ENCODE measurements around the gene TMEM52B. TPM values are rescaled to one million over a fixed set of nuclear protein-coding genes. Genes with fewer than 3 reads are reported as not detected.

Gene TMEM52B
- total and polyA plus RNA-seq, 9 of the 15 experiments (the other 6 are each of a cell fraction or from before 2014, with no cell fraction given), result not detected

GRCh38 chr12:10169104-10169503 is 9.7 kb upstream of the TMEM52B start:
- H3K36me3 ChIP-seq (ENCODE audit: control insufficient read depth, insufficient read depth, low read length), result no peaks in the 10 kb centered on the region
- H3K4me3 ChIP-seq, result no peak overlapping the region
- H4K20me1 ChIP-seq (replicated peaks; ENCODE audit: control insufficient read depth, insufficient read depth, low read length), result no peaks in the 10 kb centered on the region
- in situ Hi-C loops (cut with MboI), result no loop called here
- FAIRE-seq (no peak), DNase-seq (ENCODE audit: extremely low read depth in 1 of 4, low spot score in 3 of 4) (no peak), ATAC-seq (no peak)
- intact Hi-C loops (cut with micrococcal nuclease), result no loop called here
- POLR2A ChIA-PET, result no interaction called here
- no TSS peak for BruUV-seq (replicated peaks)
- no peaks in the 10 kb centered on the region for H3K9me1 ChIP-seq (ENCODE audit: control insufficient read depth, insufficient read depth, low read length)
- CTCF ChIA-PET (ENCODE audit: low intra/inter-chr PET ratio), result no interaction called here
- H3K4me1 ChIP-seq (replicated peaks in 1 of 2; ENCODE audit: control insufficient read depth in 2 of 2, insufficient read depth in 2 of 2, low read length in 2 of 2), result no peaks in the 10 kb centered on the region
- H3K79me2 ChIP-seq (ENCODE audit: control insufficient read depth, insufficient read depth, low read length), result no peaks in the 10 kb centered on the region
- H3K27ac ChIP-seq (ENCODE audit: extremely low read depth, low read depth, low read length), result no peak overlapping the region
- H3K9ac ChIP-seq (ENCODE audit: insufficient read depth in 1 of 2, low read depth in 2 of 2, low read length in 2 of 2), result no peak overlapping the region
- H3K4me2 ChIP-seq (ENCODE audit: insufficient read depth, low read length), result no peak overlapping the region
- no peak overlapping the region for H2AFZ ChIP-seq (ENCODE audit: low read depth, low read length)
- TF ChIP-seq NCOA2 (IDR thresholded peaks at IDR 0.05; ENCODE audit: partially characterized antibody in 2 of 2), result no peak
- TF ChIP-seq CREBBP (IDR thresholded peaks at IDR 0.05; ENCODE audit: low read depth, low read length), result no peak
- no peak for TF ChIP-seq FOXA1 (IDR thresholded peaks at IDR 0.05; ENCODE audit: borderline replicate concordance)
- TF ChIP-seq, protein P1, sequence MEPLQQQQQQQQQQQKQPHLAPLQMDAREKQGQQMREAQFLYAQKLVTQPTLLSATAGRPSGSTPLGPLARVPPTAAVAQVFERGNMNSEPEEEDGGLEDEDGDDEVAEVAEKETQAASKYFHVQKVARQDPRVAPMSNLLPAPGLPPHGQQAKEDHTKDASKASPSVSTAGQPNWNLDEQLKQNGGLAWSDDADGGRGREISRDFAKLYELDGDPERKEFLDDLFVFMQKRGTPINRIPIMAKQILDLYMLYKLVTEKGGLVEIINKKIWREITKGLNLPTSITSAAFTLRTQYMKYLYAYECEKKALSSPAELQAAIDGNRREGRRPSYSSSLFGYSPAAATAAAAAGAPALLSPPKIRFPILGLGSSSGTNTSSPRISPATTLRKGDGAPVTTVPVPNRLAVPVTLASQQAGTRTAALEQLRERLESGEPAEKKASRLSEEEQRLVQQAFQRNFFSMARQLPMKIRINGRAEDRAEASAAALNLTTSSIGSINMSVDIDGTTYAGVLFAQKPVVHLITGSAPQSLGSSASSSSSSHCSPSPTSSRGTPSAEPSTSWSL (CRISPR knock-in tag; IDR thresholded peaks at IDR 0.05; ENCODE audit: borderline replicate concordance), result no peak
- no peak for TF ChIP-seq EWSR1 (IDR thresholded peaks at IDR 0.05; ENCODE audit: borderline replicate concordance, low read depth, partially characterized antibody)
- TF ChIP-seq ARHGAP35 (IDR thresholded peaks at IDR 0.05; ENCODE audit: partially characterized antibody), result no peak
- TF ChIP-seq CSDE1 (IDR thresholded peaks at IDR 0.05), result no peak
- no peak for TF ChIP-seq ZNF140 (CRISPR knock-in tag; IDR thresholded peaks at IDR 0.05)
- no peak for TF ChIP-seq PRPF4 (IDR thresholded peaks at IDR 0.05; ENCODE audit: insufficient read depth, low read depth, low read length, poor library complexity, severe bottlenecking)
- no peak for TF ChIP-seq ZNF232 (CRISPR knock-in tag; IDR thresholded peaks at IDR 0.05)
- H3K9me3 ChIP-seq (replicated peaks; ENCODE audit: control insufficient read depth, insufficient read depth, low read depth, low read length), result no peaks in the 10 kb centered on the region
- WGBS (ENCODE audit: insufficient coverage, low coverage, missing lambda C conversion rate), result 0% methylated on average over 3 of the region's 3 CpGs
- H3K27me3 ChIP-seq (ENCODE audit: control insufficient read depth in 2 of 2, insufficient read depth in 2 of 2, low read length in 2 of 2), result no peaks in the 10 kb centered on the region; a peak in 1 of 5 replicates

Data from K562 (cell line).